ENCODE data around the gene SNRPB.

Gene SNRPB

GRCh38 chr20:2429051-2429450 is 41.5 kb downstream of the SNRPB start:
- DNase-seq (ENCODE audit: low read depth, low spot score) = no peak

- DNase-seq (ENCODE audit: low read depth, low spot score) = no peak
Measured at GRCh38 chr20:2421247-2421646, 49.3 kb downstream of the SNRPB start.

GRCh38 chr20:2420510-2420909 is 50.1 kb downstream of the SNRPB start:
- no peak for DNase-seq (ENCODE audit: low read depth, low spot score)

GRCh38 chr20:2418388-2418787 is 52.2 kb downstream of the SNRPB start:
- no peak for DNase-seq (ENCODE audit: low read depth, low spot score)

GRCh38 chr20:2417213-2417541 is 53.4 kb downstream of the SNRPB start:
- DNase-seq (ENCODE audit: low read depth, low spot score) = no peak

GRCh38 chr20:2416541-2417212 is 53.9 kb downstream of the SNRPB start:
- DNase-seq (ENCODE audit: low read depth, low spot score) = no peak
